Neural cell (in vitro differentiated cells): ENCODE data around the gene SFRP2. TPM values are rescaled to one million over a fixed set of nuclear protein-coding genes. Genes with fewer than 3 reads are reported as not detected.

Source experiments
- H2AFZ ChIP-seq: fragments of 200-600, 300-800 bp; sonication (generic), shearing (Covaris generic); 2 replicates; pipeline ENCODE4 v1.6.0; 2014; ENCODE audit warnings: low read depth, mild to moderate bottlenecking, antibody characterized with exemption, low read length, moderate library complexity
- H3F3A ChIP-seq: fragments of 200-600 bp; shearing (Covaris generic); 2 replicates; pipeline ENCODE4 v1.6.1; 2016; ENCODE audit warnings: mild to moderate bottlenecking, moderate library complexity, mixed read lengths, antibody characterized with exemption, low read length; ENCODE audit not compliant: insufficient read depth, poor library complexity, severe bottlenecking
- H3K27ac ChIP-seq: fragments of 200-600, 300-800 bp; sonication (generic), shearing (Covaris generic); 2 replicates; pipeline ENCODE4 v1.5.1; 2014; ENCODE audit warnings: mild to moderate bottlenecking, low read length, moderate library complexity
- H3K27me3 ChIP-seq: fragments of 300-800, 200-600 bp; sonication (generic), shearing (Covaris generic); 2 replicates; pipeline ENCODE4 v1.6.0; 2014; ENCODE audit warnings: mild to moderate bottlenecking, low read depth, low read length, moderate library complexity; ENCODE audit not compliant: insufficient read depth
- H3K36me3 ChIP-seq: fragments of 300-800, 200-600 bp; sonication (generic), shearing (Covaris generic); 2 replicates; pipeline ENCODE4 v1.5.1; 2014; ENCODE audit warnings: mild to moderate bottlenecking, antibody characterized with exemption, low read length, moderate library complexity; ENCODE audit not compliant: insufficient read depth
- H3K4me2 ChIP-seq: fragments of 300-800, 200-600 bp; sonication (generic), shearing (Covaris generic); 2 replicates; pipeline ENCODE4 v1.6.0; 2014; ENCODE audit warnings: mild to moderate bottlenecking, low read length
- H3K4me3 ChIP-seq: fragments of 300-800, 200-600 bp; sonication (generic), shearing (Covaris generic); 2 replicates; pipeline ENCODE4 v1.5.1; 2014; ENCODE audit warnings: mild to moderate bottlenecking, low read length, moderate library complexity
- H3K79me2 ChIP-seq: fragments of 200-600 bp; shearing (Covaris generic); replicated peaks from 2 replicates; pipeline ENCODE4 v1.6.0; 2014; ENCODE audit warnings: mild to moderate bottlenecking, low read length, moderate library complexity; ENCODE audit not compliant: insufficient read depth
- H3K9ac ChIP-seq: fragments of 300-800, 200-600 bp; sonication (generic), shearing (Covaris generic); 2 replicates; pipeline ENCODE4 v1.6.1; 2016; ENCODE audit warnings: mild to moderate bottlenecking, low read length, mixed read lengths
- H3K9me2 ChIP-seq: fragments of 200-600 bp; shearing (Covaris generic); 2 replicates; pipeline ENCODE4 v1.6.1; 2016; ENCODE audit warnings: mild to moderate bottlenecking, low read length, mixed read lengths; ENCODE audit not compliant: insufficient read depth
- H3K9me3 ChIP-seq: fragments of 200-600, 300-800 bp; sonication (generic), shearing (Covaris generic); 2 replicates; pipeline ENCODE4 v1.6.1; 2016; ENCODE audit warnings: mild to moderate bottlenecking, mixed run types, low read length, moderate library complexity, mixed read lengths
- H4K20me1 ChIP-seq: fragments of 200-600 bp; shearing (Covaris generic); 2 replicates; pipeline ENCODE4 v1.6.1; 2016; ENCODE audit warnings: mild to moderate bottlenecking, mixed run types; ENCODE audit not compliant: insufficient read depth
- CTCF ChIP-seq: fragments of 450-650 bp; IDR thresholded peaks from 2 replicates; pipeline ENCODE4 v1.5.1; 2014; ENCODE audit warnings: antibody characterized with exemption, mild to moderate bottlenecking, moderate library complexity; ENCODE audit not compliant: poor library complexity, severe bottlenecking
- EP300 ChIP-seq: fragments of 450-650 bp; conservative IDR thresholded peaks from 2 replicates; pipeline ENCODE4 v1.6.1; 2014; ENCODE audit warnings: antibody characterized with exemption, mild to moderate bottlenecking, moderate library complexity; ENCODE audit not compliant: poor library complexity, severe bottlenecking
- EZH2 ChIP-seq: fragments of 200-600, 300-800 bp; shearing (Covaris generic), sonication (generic); IDR thresholded peaks from 2 replicates; pipeline ENCODE4 v1.6.1; 2014; ENCODE audit warnings: antibody characterized with exemption, low read length, borderline replicate concordance, mild to moderate bottlenecking; ENCODE audit not compliant: insufficient read depth, poor library complexity, severe bottlenecking
- MXI1 ChIP-seq: fragments of 450-650 bp; conservative IDR thresholded peaks from 2 replicates; pipeline ENCODE4 v1.6.1; 2014; ENCODE audit warnings: antibody characterized with exemption, mild to moderate bottlenecking; ENCODE audit not compliant: poor library complexity, severe bottlenecking
- POLR2AphosphoS5 ChIP-seq: IDR thresholded peaks from 2 replicates; pipeline ENCODE4 v1.6.1; 2012
- RAD21 ChIP-seq: fragments of 450-650 bp; conservative IDR thresholded peaks from 2 replicates; pipeline ENCODE4 v1.6.1; 2014; ENCODE audit warnings: antibody characterized with exemption, mild to moderate bottlenecking, moderate library complexity
- REST ChIP-seq: IDR thresholded peaks from 2 replicates; pipeline ENCODE4 v1.6.1; 2012; ENCODE audit warnings: borderline replicate concordance
- SMC3 ChIP-seq: fragments of 450-650 bp; conservative IDR thresholded peaks from 2 replicates; pipeline ENCODE4 v1.6.1; 2014; ENCODE audit warnings: antibody characterized with exemption, mild to moderate bottlenecking, moderate library complexity; ENCODE audit not compliant: poor library complexity
- TAF1 ChIP-seq: IDR thresholded peaks from 2 replicates; pipeline ENCODE4 v1.6.1; 2012; ENCODE audit warnings: low read depth
- polyA plus RNA-seq: library from polyadenylated mRNA; depleted of rRNA; stranded (reverse); fragments of >200 nt; gene quantifications from 2 replicates; pipeline ENCODE4 v1.2.3, GENCODE V29; 2014

SFRP2 gene
- polyA plus RNA-seq, 1 donor from 2014 or later: 0.51 TPM

- Histone ChIP-seq H3K79me2 (no peaks in the 10 kb centered on the region), H4K20me1 (no peaks in the 10 kb centered on the region), H2AFZ (no peak overlapping the region), H3K9ac (no peak overlapping the region), H3K27me3 (no peaks in the 10 kb centered on the region), H3K4me2 (no peak overlapping the region), H3K27ac (no peak overlapping the region), H3K4me3 (no peak overlapping the region), H3F3A (no peaks in the 10 kb centered on the region), H3K36me3 (no peaks in the 10 kb centered on the region), H3K9me2 (no peaks in the 10 kb centered on the region), H3K9me3 (no peaks in the 10 kb centered on the region)
- TF ChIP-seq POLR2AphosphoS5 (no peak), TAF1 (no peak), EZH2 (no peak), EP300 (no peak), CTCF (no peak), REST (no peak), MXI1 (no peak)
Measured at GRCh38 chr4:153822316-153822715, 33.4 kb upstream of the SFRP2 start.

DNA sequence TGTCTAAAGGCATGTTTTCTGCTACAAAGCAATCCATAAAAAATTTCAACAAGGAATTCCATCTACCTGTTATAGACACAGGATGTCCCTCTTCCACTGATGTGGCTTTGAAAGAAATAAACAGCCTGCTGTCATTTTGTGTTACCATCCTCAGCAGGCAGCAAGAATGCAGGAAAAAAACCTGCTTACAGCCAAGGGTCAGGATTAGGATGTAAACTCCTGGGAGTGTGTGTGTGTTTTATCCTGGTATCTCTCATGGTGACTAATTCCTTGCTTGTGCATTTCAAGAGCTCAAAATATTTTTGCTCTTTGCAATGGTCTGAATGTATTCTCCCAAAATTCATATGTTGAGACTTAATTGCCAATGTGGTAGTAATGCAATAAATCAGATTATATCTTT lies 28.6 kb upstream of the SFRP2 start:
- Histone ChIP-seq H2AFZ (no peak overlapping the region), H3K9me2 (no peaks in the 10 kb centered on the region), H3K4me3 (no peak overlapping the region), H3K27me3 (no peaks in the 10 kb centered on the region), H3K36me3 (no peaks in the 10 kb centered on the region), H3K9ac (no peak overlapping the region), H3K27ac (no peak overlapping the region), H3K4me2 (no peak overlapping the region), H4K20me1 (no peaks in the 10 kb centered on the region), H3K79me2 (no peaks in the 10 kb centered on the region), H3K9me3 (no peaks in the 10 kb centered on the region), H3F3A (no peaks in the 10 kb centered on the region)
- TF ChIP-seq REST (no peak), TAF1 (no peak), EZH2 (no peak), SMC3 (no peak), RAD21 (no peak)
